HuH-7.5 (cell line): ENCODE measurements around the gene LSM2.
A peak's percentile ranks its signal among the peaks of the same experiment; 100 is the strongest.
"Not testable (repeated sequence)": the region's sequence is repeated elsewhere in the genome, so short reads cannot be mapped to it uniquely, and the experiment has no call there.

ENCODE experiments used
- DNase-seq: peaks from one replicate; pipeline ENCODE4 v3.0.0; 2011; ENCODE audit warnings: low spot score

The LSM2 gene

GRCh38 chr6:31797588-31797987 lies 9.2 kb downstream of the LSM2 start:
- no peak for DNase-seq

- DNase-seq, result no peak
Observed at GRCh38 chr6:31796993-31797385, 9.8 kb downstream of the LSM2 start.

DNA sequence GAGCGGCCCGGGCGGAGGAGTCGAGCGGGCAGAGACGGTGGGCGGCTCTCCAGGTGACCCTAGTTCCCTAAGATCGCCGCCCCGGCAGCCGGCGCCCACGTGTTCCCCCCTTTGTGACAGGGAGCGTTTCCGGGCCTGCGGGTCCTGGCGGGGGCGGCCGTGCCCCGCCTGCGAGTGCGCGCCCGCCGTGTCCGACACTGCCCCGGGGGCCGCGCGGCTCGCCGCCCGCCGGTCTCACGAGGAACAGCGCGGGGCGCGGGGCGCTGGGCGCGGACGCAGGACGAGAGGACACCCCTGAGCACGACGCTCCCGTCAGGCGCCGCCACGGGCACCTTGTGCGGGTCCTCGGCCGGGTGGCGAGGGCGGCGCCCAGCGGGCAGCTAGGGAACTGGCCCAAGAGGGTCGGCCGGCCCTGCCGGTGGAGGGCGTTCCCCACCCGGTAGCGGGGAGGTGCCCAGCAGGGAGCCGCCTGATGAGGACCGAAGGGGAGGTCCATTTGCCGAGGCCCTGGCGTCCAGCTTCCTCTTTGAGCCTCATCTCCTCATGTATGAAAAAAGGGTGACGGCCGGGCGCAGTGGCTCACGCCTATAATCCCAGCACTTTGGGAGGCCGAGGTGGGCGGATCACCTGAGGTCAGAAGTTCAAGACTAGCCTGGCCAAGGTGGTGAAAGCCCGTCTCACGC lies 11.0 kb downstream of the LSM2 start, which contains the start of gene VARS1:
TSS of gene VARS1 (minus strand) at position 137 of the 683 bp plus-strand sequence. CDS start 535 bp downstream, outside the sequence.
- DNase-seq, result peak; percentile 91

GRCh38 chr6:31794866-31795615 lies 11.7 kb downstream of the LSM2 start:
- no peak for DNase-seq

DNA sequence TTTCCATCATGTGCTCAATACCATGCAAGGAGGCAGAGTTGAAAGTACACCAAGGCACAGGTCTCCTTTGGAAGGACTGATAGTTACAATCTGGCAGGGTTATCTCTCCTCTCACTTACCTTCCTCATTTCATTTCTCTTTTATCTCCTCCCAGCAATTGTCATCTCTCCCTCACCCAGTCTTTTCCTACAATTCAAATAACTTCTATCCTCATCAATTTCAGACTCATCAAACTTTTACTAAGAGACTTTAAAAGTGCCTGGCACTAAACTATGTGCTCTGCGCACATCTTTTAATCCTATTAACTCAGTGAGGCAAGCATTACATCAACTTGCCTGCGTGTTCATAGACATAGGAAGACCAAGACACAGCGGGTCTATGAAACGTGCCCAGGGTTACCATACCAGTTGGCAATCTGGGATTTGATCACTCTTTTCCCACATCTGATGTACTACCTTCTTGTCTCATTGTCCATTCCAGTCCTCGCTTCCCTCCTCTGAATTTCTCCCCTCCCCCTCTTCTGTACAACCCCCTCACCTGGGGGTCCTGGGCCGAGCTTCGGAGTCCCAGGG lies 12.4 kb downstream of the LSM2 start:
- no peak for DNase-seq

DNA sequence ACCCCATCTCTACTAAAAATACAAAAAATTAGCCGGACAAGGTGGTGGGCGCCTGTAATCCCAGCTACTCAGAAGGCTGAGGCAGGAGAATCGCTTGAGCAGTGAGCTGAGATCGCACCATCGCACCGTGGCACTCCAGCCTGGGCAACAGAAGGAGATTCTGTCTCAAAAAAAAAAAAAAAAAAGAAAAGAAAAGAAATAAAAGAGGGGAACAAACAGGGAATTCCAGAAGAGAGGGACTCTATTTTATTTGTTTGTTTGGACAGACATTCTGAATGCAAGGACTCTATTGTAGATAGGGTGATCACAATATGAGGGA lies 12.9 kb downstream of the LSM2 start:
- DNase-seq, result not testable (repeated sequence)

DNA sequence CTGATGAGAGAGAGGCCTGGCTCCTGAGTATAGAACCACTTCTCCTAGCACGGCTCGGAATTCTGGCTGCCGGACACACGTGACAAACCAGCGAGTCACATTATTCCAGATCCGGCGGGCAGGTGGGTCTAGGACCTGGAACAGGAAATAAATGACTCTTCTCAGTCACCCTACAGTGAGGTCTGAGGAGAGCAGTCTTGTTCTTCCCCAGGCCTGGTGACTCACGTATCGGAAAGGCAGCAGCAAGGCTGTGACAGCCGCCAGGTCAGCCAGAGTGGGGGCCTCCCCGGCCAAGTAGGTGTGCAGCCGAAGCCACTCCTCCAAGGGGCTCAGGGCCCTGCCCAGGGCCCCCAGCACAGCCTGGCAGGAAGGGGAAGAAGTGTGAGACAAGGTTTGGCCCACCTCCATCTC lies 14.0 kb downstream of the LSM2 start:
- no peak for DNase-seq

DNA sequence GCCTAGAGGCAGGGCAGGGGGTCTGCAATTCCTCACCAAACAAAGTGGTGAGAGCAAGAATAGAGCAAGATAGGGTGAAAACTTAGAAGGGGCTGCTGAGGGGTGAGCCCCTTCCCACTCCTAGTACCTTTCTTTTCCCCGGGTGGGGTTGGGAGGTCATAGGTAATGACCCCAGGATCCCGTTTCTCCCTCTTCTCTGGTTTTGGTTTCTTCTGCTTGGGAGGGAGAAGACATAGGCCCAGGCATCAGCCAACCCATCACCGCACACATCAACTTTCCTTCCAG lies 14.7 kb downstream of the LSM2 start:
- no peak for DNase-seq

DNA sequence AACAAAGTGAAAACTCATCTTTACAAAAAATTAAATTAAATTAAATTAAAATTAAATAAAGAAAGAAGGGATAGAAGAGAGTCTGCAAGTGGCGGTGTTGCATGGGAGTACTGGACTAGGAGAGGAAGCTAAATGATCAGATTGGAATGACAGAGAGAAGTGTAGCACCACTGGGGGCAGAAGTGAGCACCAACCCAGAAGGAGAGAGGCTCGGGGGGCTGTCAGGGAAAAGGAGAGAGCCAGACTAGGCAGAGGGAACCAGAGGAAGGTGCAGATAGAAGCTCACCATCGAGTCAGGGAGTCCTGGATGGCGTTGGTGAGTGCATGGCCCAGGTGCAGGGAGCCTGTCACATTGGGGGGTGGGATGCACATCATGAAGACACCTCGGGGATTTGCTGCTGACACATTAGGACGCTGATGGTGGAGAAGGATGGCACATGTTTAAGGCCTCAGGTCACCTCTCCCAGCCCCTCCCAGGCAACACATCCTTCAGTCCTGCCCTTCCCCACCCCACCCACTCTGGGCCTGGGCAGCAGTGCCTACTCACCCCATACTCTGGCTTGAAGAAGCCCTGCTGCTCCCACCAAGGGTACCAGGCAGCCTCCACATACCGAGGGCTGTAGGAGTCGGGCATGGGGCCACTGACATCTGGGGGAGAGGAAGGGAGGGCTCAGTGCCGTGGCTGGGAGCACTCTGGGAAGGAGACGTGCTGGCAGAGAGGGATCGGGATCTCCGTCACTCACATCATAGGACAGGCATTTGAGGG lies 15.3 kb downstream of the LSM2 start:
- peak; percentile 79 for DNase-seq

GRCh38 chr6:31785475-31785874 lies 21.3 kb downstream of the LSM2 start:
- DNase-seq, result no peak

GRCh38 chr6:31784098-31784925 lies 22.5 kb downstream of the LSM2 start:
- no peak for DNase-seq

DNA sequence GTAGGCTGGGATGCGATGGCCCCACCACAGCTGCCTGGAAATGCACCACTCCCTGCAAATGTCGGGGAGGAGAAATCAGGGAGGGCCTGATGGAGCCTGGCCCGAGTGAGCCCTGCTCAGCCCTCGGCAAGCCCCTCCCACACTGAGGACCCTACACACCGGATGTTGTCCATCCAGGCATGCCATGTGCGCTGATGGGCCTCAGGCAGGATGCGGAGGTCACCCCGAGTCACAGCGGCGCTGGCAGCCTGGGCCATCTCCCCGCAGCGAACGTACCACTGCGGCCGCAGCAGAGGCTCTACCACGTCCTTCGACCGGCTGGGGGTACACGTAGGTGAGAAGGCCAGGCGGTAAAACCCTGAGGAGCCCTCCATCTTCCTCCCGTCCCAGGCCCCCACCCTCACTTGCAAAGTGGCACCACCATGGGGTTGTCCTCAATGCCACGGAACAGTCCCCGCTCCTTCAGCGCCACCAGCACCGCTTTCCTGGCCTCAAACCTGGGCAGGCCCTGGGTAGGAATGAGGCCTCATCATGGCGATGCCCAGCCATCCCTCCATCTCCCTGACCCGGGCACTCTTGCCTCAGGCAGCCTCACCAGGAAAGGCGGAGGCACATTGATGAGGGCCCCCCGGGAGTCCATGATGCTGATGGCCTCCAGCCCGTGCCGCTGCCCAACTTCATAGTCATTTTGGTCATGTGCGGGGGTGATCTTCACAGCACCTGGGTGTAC lies 24.5 kb downstream of the LSM2 start:
- no peak for DNase-seq

DNA sequence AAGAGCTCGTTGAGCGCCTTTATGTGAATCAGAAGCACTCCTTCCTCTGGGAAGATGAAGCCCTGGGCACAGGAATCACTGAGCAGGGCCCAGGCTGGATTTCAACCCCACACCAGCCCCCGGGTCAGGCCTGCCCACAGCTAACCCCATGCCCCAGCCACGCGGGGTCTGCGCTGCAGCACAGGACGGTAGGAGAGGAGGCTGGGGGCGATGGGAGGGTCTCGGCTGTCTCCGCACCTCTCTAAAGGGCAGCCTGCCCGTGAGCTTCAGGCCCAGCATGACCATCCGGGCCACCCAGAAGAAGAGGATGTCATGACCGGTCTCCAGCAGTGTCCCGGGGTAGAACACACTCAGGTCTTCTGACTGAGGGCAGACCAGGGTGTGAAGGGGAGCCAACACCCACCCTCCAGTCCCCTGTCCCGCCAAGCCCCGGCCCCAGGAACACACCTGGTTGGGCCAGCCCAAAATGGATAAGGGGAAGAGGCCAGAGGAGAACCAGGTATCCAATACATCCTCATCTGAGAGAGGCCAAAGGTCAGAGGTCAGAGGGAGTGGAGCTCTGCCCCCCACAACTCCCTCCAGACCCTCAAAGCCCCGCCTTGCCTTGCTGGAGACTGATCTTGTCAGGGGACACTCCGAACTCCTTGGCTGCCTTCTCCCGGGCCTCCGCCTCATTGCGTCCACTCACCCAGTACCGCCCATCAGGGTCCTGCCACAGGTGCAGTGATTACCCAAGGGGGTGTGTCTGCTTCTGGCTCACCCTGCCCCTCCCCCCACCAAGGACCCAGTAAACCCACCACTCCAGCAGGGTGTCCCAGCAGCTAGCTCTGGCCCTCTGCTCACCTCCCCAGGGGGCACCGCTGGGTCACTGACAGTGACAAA lies 25.3 kb downstream of the LSM2 start:
- DNase-seq, result no peak

DNA sequence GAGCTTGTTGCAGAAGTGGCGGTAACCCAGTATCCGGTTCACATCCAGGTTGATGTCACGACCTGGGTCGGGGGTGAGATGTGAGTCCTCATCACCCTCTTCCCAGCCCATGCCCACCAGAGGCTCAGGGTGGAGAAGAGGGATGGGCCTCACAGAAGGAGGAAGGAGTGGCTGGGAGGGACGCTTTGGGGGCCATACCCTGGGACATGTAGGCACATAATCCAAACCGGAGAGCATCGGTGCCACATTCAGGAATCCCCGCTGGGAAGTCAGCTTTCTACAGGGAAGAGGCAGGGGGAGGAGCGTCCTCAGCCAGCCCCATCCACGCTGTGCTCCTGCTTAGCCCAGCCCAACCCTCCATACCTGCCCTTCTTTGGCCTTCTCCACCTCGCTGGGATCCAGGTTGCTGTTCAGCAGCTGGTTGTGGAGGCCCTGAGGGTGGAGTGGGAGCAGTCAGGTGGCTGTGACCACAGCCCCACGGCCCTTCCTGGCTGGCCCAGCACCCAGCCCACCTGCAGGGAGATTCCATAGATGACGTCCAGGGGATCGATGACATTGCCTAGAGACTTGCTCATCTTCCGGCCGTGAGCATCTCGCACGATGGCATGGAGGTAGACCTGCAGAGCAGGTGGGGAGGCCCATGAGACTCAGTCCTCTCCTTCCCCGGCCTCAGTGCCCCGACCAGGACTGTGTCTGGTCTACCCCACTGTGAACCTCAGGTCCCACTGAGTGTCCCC lies 26.1 kb downstream of the LSM2 start:
- DNase-seq, result no peak

DNA sequence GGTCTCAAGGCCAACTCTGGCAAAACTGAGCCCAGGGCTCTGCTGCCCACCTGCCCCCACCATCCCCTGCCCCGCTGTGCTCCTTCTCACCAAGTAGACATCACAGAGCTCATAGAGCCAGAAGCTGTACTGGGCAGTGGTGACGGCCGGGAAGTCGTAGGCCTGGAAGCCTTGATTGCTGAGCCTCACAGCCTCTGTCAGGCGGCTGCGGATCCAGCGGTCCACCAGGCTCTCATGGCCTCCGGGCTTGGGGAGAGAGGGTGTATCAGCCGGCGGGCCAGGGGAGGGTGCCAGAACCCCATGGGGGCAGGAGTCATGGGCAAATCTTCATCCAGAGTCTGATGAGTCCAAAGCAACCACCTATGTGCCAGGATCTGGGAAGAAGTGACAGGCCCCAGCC lies 26.9 kb downstream of the LSM2 start:
- DNase-seq, result no peak

- DNase-seq, result no peak
Observed at GRCh38 chr6:31778999-31779885, 27.5 kb downstream of the LSM2 start.

DNA sequence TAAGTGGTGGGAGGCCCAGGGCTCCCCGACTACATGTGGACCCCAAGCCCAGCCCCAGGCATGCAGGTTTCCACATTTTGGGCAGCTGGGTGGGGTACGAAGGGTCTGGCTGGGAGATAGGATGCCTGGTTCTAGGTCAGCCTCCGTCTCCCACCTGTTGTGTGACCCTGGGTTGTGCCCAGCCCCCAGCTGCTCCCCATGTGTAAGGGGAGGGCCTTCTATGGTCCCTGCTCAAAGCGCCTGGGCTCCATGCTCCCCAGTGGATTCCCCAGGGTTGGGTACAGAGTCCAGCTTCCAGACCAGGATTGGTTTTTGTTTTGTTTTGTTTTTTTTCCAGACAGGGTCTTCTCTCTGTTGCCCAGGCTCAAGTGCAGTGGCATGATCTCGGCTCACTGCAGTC lies 28.6 kb downstream of the LSM2 start:
- no peak for DNase-seq

GRCh38 chr6:31777667-31778050 lies 29.1 kb downstream of the LSM2 start:
- no peak for DNase-seq
